Measurements from ENCODE around the gene TLNRD1.
"Not testable (repeated sequence)": the region's sequence is repeated elsewhere in the genome, so short reads cannot be mapped to it uniquely, and the experiment has no call there.

TLNRD1 gene

GRCh38 chr15:81000624-81001151, at the start of gene TLNRD1:
TLNRD1 (plus strand) TSS chr15:81000923; CDS start chr15:81002272, 1,349 bp downstream.
- Histone ChIP-seq H3K4me1 (ENCODE audit: control insufficient read depth in 2 of 2, insufficient read depth in 2 of 2, low read length in 2 of 2) (peaks cover 16 to 20% of the 10 kb centered on the region in 2 donors), H3K4me3 (ENCODE audit: low read length in 2 of 2) (peak within 1 kb of the TSS; percentile 71 to 97), H3K27ac (ENCODE audit: low read depth in 2 of 2, low read length in 2 of 2) (peak within 1 kb of the TSS; percentile 98 to 99), H3K9me3 (ENCODE audit: control insufficient read depth in 2 of 2, low read length in 2 of 2) (no peaks in the 10 kb centered on the region), H3K9ac (ENCODE audit: low read depth in 1 of 2, low read length in 2 of 2) (peak within 1 kb of the TSS; percentile 99), H3K36me3 (ENCODE audit: control insufficient read depth in 2 of 2, insufficient read depth in 2 of 2, low read length in 2 of 2) (peaks cover 3 to 7% of the 10 kb centered on the region in 2 donors), H3K27me3 (ENCODE audit: control insufficient read depth in 2 of 2, insufficient read depth in 2 of 2, low read length in 2 of 2) (no peaks in the 10 kb centered on the region)

DNA sequence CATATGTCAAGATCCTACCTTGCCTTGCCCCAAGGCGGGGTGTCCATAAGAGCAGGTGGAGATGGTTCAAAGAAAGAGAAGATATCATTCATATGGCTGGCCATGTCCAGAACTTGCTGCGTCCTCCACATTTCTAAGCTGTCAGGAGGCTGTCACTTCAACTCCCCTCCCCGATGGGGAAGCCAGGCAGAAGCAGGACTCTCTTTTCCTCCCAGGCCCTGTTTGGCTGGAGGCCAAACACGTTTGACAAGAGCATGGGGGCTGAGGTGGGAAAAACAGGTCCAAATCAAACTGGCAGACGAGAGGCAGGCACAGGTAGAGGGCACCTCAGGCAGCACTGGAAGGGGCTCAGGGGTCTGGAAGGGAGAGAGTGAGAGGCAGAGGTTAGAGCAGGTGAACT, 48.8 kb upstream of the TLNRD1 start:
- Histone ChIP-seq H3K4me3 (ENCODE audit: low read length in 2 of 2) (no peak overlapping the region), H3K27ac (ENCODE audit: low read depth in 2 of 2, low read length in 2 of 2) (no peak overlapping the region), H3K36me3 (ENCODE audit: control insufficient read depth in 2 of 2, insufficient read depth in 2 of 2, low read length in 2 of 2) (peaks cover 18 to 37% of the 10 kb centered on the region in 2 donors), H3K4me1 (ENCODE audit: control insufficient read depth in 2 of 2, insufficient read depth in 2 of 2, low read length in 2 of 2) (no peaks in the 10 kb centered on the region), H3K9me3 (ENCODE audit: control insufficient read depth in 2 of 2, low read length in 2 of 2) (no peaks in the 10 kb centered on the region), H3K27me3 (ENCODE audit: control insufficient read depth in 2 of 2, insufficient read depth in 2 of 2, low read length in 2 of 2) (no peaks in the 10 kb centered on the region), H3K9ac (ENCODE audit: low read depth in 1 of 2, low read length in 2 of 2) (no peak overlapping the region)

DNA sequence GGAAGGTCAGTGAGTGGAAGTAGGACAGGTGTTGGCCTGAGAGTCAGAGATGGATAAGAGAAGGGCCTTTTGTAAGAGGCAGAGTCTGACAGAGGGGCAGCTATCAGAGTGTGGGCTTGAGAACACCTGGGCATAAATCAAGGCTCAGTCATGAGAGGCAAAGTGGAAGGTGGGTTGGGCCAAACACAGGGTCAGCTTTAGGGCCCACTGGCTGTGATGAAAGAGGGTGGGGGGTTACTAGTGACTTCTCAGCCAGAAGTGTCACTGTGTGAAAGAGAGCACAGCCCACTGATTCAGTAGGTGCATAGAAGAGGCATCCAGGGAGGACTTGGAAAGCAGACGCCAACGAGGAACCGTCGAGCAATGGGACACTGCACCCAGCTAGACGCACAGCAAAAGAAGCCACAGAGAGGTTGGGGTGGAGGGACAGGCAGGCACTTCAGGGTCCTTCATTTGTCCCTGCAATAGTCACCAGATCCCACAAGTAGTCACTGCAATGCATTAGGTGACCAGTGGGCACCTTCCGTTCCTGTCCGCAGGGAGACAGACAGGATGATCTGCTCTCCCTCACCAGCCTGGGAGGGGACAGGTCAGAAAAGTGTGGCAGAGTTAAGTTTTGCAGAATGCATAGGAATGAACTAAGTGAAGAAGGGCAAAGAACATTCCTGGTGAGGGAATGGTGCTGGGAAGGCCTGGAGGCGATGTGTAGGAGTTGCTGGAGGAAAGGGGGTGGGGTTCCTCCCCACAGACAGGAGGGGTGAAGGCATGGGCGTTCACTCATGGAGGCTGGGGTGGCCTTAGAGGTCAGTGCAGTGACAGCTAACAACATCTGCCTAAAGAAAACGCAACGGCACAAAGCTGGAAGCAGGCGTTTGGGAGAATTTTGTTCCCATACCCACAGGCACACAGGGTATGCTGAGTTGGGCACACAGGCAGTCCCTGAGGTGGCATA, 47.4 kb upstream of the TLNRD1 start:
- Histone ChIP-seq H3K36me3 (ENCODE audit: control insufficient read depth in 2 of 2, insufficient read depth in 2 of 2, low read length in 2 of 2) (peaks cover 14 to 26% of the 10 kb centered on the region in 2 donors), H3K27ac (ENCODE audit: low read depth in 2 of 2, low read length in 2 of 2) (no peak overlapping the region), H3K9ac (ENCODE audit: low read depth in 1 of 2, low read length in 2 of 2) (no peak overlapping the region), H3K4me1 (ENCODE audit: control insufficient read depth in 2 of 2, insufficient read depth in 2 of 2, low read length in 2 of 2) (no peaks in the 10 kb centered on the region), H3K9me3 (ENCODE audit: control insufficient read depth in 2 of 2, low read length in 2 of 2) (no peaks in the 10 kb centered on the region), H3K27me3 (ENCODE audit: control insufficient read depth in 2 of 2, insufficient read depth in 2 of 2, low read length in 2 of 2) (no peaks in the 10 kb centered on the region), H3K4me3 (ENCODE audit: low read length in 2 of 2) (no peak overlapping the region)

- H3K27me3 ChIP-seq (ENCODE audit: control insufficient read depth in 2 of 2, insufficient read depth in 2 of 2, low read length in 2 of 2), result no peaks in the 10 kb centered on the region
- H3K36me3 ChIP-seq (ENCODE audit: control insufficient read depth in 2 of 2, insufficient read depth in 2 of 2, low read length in 2 of 2), result peaks cover 12 to 24% of the 10 kb centered on the region in 2 donors
- H3K4me1 ChIP-seq (ENCODE audit: control insufficient read depth in 2 of 2, insufficient read depth in 2 of 2, low read length in 2 of 2), result no peaks in the 10 kb centered on the region
- no peak overlapping the region for H3K9ac ChIP-seq (ENCODE audit: low read depth in 1 of 2, low read length in 2 of 2)
- H3K27ac ChIP-seq (ENCODE audit: low read depth in 2 of 2, low read length in 2 of 2), result no peak overlapping the region
- H3K4me3 ChIP-seq (ENCODE audit: low read length in 2 of 2), result no peak overlapping the region
- H3K9me3 ChIP-seq (ENCODE audit: control insufficient read depth in 2 of 2, low read length in 2 of 2), result no peaks in the 10 kb centered on the region
These were observed 46.6 kb upstream of the TLNRD1 start for GRCh38 chr15:80953953-80954778.

DNA sequence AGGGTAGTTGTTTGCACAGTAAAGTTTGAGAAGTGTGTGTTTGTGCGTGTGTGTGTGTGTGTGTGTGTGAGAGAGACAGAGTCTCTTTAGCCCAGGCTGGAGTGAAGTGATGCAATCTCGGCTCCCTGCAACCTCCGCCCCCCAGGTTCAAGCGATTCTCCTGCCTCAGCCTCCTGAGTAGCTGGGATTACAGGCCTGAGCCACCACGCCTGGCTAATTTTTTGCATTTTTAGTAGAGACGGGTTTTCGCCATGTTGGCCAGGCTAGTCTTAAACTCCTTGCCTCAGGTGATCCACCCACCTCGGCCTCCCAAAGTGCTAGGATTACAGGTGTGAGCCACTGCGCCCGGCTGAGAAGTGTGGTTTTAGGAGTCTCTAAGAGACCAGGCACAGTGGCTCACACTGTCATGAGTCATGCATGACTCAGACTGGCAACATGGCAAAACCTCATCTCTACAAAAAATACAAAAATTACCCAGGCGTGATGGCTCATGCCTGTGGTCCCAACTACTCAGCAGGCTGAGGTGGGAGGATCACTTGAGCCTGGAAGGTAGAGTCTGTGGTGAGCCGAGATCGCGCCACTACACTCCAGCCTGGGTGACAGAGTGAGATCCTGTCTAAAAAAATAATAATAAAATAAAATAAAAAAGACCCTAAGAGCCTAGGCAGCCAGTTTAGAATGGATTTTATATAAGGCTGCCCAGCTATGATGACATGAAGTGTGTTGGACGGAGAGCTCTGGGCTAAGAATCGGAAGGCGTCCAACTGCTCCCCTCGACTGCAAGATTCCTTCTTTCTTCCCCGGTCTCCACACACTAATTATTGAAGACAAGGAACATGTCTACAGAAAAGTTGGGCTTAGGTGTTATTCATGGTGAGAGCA, 44.9 kb upstream of the TLNRD1 start:
- H3K27me3 ChIP-seq (ENCODE audit: control insufficient read depth in 2 of 2, insufficient read depth in 2 of 2, low read length in 2 of 2); H3K9me3 ChIP-seq (ENCODE audit: control insufficient read depth in 2 of 2, low read length in 2 of 2); H3K9ac ChIP-seq (ENCODE audit: low read depth in 1 of 2, low read length in 2 of 2); H3K4me1 ChIP-seq (ENCODE audit: control insufficient read depth in 2 of 2, insufficient read depth in 2 of 2, low read length in 2 of 2); H3K27ac ChIP-seq (ENCODE audit: low read depth in 2 of 2, low read length in 2 of 2); H3K4me3 ChIP-seq (ENCODE audit: low read length in 2 of 2): not testable (repeated sequence)
- H3K36me3 ChIP-seq (ENCODE audit: control insufficient read depth in 2 of 2, insufficient read depth in 2 of 2, low read length in 2 of 2), result peaks cover 3 to 12% of the 10 kb centered on the region in 2 donors

DNA sequence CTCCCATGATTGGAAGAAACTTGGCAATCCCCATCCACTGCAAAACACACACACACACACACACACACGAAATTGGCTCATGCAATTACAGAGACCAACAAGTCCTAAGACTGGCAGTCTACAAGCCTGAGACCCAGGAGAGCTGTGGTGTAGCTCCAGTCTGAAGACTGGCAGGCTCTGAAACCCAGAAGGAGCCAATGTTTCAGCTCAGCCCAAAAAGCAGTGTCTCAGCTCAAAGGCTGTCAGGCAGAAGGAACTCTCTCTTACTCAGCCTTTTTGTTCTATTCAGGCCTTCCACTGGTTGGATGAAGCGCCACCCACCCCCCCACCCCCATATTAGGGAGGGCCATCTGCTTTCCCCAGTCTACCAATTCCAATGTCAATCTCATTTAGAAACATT, 43.2 kb upstream of the TLNRD1 start:
- Histone ChIP-seq H3K36me3 (ENCODE audit: control insufficient read depth in 2 of 2, insufficient read depth in 2 of 2, low read length in 2 of 2) (no peaks in the 10 kb centered on the region), H3K27me3 (ENCODE audit: control insufficient read depth in 2 of 2, insufficient read depth in 2 of 2, low read length in 2 of 2) (no peaks in the 10 kb centered on the region), H3K9me3 (ENCODE audit: control insufficient read depth in 2 of 2, low read length in 2 of 2) (no peaks in the 10 kb centered on the region), H3K9ac (ENCODE audit: low read depth in 1 of 2, low read length in 2 of 2) (no peak overlapping the region), H3K4me3 (ENCODE audit: low read length in 2 of 2) (no peak overlapping the region), H3K4me1 (ENCODE audit: control insufficient read depth in 2 of 2, insufficient read depth in 2 of 2, low read length in 2 of 2) (no peaks in the 10 kb centered on the region), H3K27ac (ENCODE audit: low read depth in 2 of 2, low read length in 2 of 2) (no peak overlapping the region)

- Histone ChIP-seq H3K4me1 (ENCODE audit: control insufficient read depth in 2 of 2, insufficient read depth in 2 of 2, low read length in 2 of 2) (no peaks in the 10 kb centered on the region), H3K36me3 (ENCODE audit: control insufficient read depth in 2 of 2, insufficient read depth in 2 of 2, low read length in 2 of 2) (no peaks in the 10 kb centered on the region), H3K4me3 (ENCODE audit: low read length in 2 of 2) (no peak overlapping the region), H3K27ac (ENCODE audit: low read depth in 2 of 2, low read length in 2 of 2) (no peak overlapping the region), H3K27me3 (ENCODE audit: control insufficient read depth in 2 of 2, insufficient read depth in 2 of 2, low read length in 2 of 2) (no peaks in the 10 kb centered on the region), H3K9ac (ENCODE audit: low read depth in 1 of 2, low read length in 2 of 2) (no peak overlapping the region), H3K9me3 (ENCODE audit: control insufficient read depth in 2 of 2, low read length in 2 of 2) (no peaks in the 10 kb centered on the region)
These were observed 42.7 kb upstream of the TLNRD1 start for GRCh38 chr15:80957976-80958375.

DNA sequence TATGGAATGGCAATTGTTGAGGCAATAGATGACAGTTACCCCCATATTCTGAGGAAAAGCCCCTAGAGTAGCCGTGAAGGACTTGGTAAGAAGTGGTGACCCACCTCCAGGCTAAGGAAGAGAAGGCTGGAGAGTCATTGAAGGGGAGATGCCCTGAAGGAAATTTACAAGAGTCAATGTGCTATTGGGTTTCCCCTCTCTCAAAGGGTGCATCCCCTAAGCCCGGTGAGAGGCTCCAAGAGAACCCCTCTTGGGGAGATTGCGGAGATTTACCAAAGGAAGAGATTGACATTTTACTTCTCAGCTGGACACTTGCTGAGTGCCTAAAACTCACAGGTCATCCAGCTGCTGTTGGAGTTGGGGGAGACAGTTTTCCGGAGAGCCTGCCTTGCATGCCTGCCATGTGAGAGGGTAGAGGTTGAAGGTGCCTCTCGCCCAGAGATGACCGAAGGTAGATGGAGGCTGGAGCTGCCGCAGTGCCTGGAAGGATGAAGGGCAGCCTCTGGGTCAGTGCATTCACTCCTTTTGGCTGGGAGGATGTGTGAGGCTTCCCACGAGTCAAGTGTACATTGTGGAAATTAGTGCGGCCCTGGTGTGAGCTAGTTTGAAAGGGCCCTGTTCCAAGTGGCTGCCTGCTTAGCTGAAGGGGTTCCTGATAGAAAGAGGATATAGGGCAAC, 41.8 kb upstream of the TLNRD1 start:
- no peaks in the 10 kb centered on the region for H3K36me3 ChIP-seq (ENCODE audit: control insufficient read depth in 2 of 2, insufficient read depth in 2 of 2, low read length in 2 of 2)
- H3K27ac ChIP-seq (ENCODE audit: low read depth in 2 of 2, low read length in 2 of 2), result no peak overlapping the region
- H3K4me1 ChIP-seq (ENCODE audit: control insufficient read depth in 2 of 2, insufficient read depth in 2 of 2, low read length in 2 of 2), result no peaks in the 10 kb centered on the region
- H3K9me3 ChIP-seq (ENCODE audit: control insufficient read depth in 2 of 2, low read length in 2 of 2), result no peaks in the 10 kb centered on the region
- H3K27me3 ChIP-seq (ENCODE audit: control insufficient read depth in 2 of 2, insufficient read depth in 2 of 2, low read length in 2 of 2), result no peaks in the 10 kb centered on the region
- no peak overlapping the region for H3K4me3 ChIP-seq (ENCODE audit: low read length in 2 of 2)
- no peak overlapping the region for H3K9ac ChIP-seq (ENCODE audit: low read depth in 1 of 2, low read length in 2 of 2)

DNA sequence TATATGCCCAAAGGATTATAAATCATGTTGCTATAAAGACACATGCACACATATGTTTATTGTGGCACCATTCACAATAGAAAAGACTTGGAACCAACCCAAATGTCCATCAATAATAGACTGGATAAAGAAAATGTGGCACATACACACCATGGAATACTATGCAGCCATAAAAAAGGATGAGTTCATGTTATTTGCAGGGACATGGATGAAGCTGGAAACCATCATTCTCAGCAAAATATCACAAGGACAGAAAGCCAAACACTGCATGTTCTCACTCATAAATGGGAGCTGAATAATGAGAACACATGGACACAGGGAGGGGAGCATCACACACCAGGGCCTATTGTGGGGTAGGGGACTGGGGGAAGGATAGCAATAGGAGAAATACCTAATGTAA, 35.3 kb upstream of the TLNRD1 start:
- H3K4me1 ChIP-seq (ENCODE audit: control insufficient read depth in 2 of 2, insufficient read depth in 2 of 2, low read length in 2 of 2); H3K9ac ChIP-seq (ENCODE audit: low read depth in 1 of 2, low read length in 2 of 2); H3K27ac ChIP-seq (ENCODE audit: low read depth in 2 of 2, low read length in 2 of 2); H3K36me3 ChIP-seq (ENCODE audit: control insufficient read depth in 2 of 2, insufficient read depth in 2 of 2, low read length in 2 of 2); H3K27me3 ChIP-seq (ENCODE audit: control insufficient read depth in 2 of 2, insufficient read depth in 2 of 2, low read length in 2 of 2); H3K4me3 ChIP-seq (ENCODE audit: low read length in 2 of 2); H3K9me3 ChIP-seq (ENCODE audit: control insufficient read depth in 2 of 2, low read length in 2 of 2): not testable (repeated sequence)
